ENCODE data around the gene ZNF526.

The ZNF526 gene

DNA sequence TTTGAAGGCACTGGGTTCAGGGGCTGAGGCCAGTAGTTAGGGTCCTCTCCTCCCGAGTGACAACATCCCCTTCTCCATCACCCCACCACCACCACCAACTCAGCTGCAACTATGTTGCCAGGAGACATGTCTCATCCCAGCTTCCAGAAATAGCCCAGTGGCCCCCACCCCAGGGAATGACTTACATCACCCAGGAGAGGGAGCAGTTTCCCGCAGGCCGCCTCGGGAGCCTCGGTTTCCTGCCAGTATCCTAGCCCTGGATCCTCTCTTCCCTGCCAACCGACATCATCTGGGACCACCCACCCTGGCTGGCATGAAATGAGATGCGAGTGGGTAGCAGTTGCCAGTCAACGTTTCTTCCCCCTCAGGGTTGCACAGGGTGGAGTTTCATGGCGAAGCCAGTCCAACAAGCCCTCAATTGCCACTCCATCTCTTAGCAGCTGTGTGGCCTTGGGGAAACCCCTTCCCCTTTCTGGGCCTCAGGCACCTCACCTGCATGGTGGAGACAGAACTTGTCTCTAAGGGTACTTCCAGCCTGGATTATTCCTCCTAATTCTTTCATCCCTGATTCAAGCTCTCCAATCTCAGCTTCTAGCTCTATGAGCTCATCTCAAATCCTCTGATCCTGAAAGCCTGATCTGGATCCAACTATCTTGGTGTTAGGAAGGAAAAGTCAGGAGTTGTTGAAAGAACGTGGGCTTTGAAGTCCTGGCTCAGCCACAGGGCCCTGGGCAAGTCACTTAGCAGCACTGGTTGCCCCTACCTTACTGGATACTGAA, 26.2 kb downstream of the ZNF526 start (continued):
- no peak for TF ChIP-seq ZNF138 (tag by site-specific recombination; IDR thresholded peaks at IDR 0.05; ENCODE audit: borderline replicate concordance)
- no peak for TF ChIP-seq BCL11A (tag by site-specific recombination; IDR thresholded peaks at IDR 0.05; ENCODE audit: low read depth)
- TF ChIP-seq ZSCAN30 (tag by site-specific recombination; IDR thresholded peaks at IDR 0.05): 0 out of 2 replicates have a peak, but pooled peaks have one; percentile 51
- TF ChIP-seq, protein P1, sequence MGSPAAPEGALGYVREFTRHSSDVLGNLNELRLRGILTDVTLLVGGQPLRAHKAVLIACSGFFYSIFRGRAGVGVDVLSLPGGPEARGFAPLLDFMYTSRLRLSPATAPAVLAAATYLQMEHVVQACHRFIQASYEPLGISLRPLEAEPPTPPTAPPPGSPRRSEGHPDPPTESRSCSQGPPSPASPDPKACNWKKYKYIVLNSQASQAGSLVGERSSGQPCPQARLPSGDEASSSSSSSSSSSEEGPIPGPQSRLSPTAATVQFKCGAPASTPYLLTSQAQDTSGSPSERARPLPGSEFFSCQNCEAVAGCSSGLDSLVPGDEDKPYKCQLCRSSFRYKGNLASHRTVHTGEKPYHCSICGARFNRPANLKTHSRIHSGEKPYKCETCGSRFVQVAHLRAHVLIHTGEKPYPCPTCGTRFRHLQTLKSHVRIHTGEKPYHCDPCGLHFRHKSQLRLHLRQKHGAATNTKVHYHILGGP (tag by site-specific recombination; IDR thresholded peaks at IDR 0.05): no peak
- peak; percentile 62 for TF ChIP-seq ZEB2 (tag by site-specific recombination; IDR thresholded peaks at IDR 0.05)
- no peak for TF ChIP-seq ZNF24 (tag by site-specific recombination; IDR thresholded peaks at IDR 0.05)
- TF ChIP-seq ZSCAN16 (tag by site-specific recombination; IDR thresholded peaks at IDR 0.05): no peak
- TF ChIP-seq ZNF791 (tag by site-specific recombination; IDR thresholded peaks at IDR 0.05): no peak
- TF ChIP-seq ZIC2 (tag by site-specific recombination; IDR thresholded peaks at IDR 0.05): peak; percentile 48
- TF ChIP-seq ZFP69B (tag by site-specific recombination; IDR thresholded peaks at IDR 0.05): peak; percentile 75; the same call in 1 of the 2 replicates
- TF ChIP-seq, protein P2, sequence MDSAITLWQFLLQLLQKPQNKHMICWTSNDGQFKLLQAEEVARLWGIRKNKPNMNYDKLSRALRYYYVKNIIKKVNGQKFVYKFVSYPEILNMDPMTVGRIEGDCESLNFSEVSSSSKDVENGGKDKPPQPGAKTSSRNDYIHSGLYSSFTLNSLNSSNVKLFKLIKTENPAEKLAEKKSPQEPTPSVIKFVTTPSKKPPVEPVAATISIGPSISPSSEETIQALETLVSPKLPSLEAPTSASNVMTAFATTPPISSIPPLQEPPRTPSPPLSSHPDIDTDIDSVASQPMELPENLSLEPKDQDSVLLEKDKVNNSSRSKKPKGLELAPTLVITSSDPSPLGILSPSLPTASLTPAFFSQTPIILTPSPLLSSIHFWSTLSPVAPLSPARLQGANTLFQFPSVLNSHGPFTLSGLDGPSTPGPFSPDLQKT (IDR thresholded peaks at IDR 0.05; ENCODE audit: borderline replicate concordance, low read depth, low read length): no peak
- TF ChIP-seq, protein P3, sequence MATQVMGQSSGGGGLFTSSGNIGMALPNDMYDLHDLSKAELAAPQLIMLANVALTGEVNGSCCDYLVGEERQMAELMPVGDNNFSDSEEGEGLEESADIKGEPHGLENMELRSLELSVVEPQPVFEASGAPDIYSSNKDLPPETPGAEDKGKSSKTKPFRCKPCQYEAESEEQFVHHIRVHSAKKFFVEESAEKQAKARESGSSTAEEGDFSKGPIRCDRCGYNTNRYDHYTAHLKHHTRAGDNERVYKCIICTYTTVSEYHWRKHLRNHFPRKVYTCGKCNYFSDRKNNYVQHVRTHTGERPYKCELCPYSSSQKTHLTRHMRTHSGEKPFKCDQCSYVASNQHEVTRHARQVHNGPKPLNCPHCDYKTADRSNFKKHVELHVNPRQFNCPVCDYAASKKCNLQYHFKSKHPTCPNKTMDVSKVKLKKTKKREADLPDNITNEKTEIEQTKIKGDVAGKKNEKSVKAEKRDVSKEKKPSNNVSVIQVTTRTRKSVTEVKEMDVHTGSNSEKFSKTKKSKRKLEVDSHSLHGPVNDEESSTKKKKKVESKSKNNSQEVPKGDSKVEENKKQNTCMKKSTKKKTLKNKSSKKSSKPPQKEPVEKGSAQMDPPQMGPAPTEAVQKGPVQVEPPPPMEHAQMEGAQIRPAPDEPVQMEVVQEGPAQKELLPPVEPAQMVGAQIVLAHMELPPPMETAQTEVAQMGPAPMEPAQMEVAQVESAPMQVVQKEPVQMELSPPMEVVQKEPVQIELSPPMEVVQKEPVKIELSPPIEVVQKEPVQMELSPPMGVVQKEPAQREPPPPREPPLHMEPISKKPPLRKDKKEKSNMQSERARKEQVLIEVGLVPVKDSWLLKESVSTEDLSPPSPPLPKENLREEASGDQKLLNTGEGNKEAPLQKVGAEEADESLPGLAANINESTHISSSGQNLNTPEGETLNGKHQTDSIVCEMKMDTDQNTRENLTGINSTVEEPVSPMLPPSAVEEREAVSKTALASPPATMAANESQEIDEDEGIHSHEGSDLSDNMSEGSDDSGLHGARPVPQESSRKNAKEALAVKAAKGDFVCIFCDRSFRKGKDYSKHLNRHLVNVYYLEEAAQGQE (tag by site-specific recombination; IDR thresholded peaks at IDR 0.05): no peak
- TF ChIP-seq KLF10 (tag by site-specific recombination; IDR thresholded peaks at IDR 0.05): no peak
- TF ChIP-seq, protein P4, sequence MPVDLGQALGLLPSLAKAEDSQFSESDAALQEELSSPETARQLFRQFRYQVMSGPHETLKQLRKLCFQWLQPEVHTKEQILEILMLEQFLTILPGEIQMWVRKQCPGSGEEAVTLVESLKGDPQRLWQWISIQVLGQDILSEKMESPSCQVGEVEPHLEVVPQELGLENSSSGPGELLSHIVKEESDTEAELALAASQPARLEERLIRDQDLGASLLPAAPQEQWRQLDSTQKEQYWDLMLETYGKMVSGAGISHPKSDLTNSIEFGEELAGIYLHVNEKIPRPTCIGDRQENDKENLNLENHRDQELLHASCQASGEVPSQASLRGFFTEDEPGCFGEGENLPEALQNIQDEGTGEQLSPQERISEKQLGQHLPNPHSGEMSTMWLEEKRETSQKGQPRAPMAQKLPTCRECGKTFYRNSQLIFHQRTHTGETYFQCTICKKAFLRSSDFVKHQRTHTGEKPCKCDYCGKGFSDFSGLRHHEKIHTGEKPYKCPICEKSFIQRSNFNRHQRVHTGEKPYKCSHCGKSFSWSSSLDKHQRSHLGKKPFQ (tag by site-specific recombination; IDR thresholded peaks at IDR 0.05): no peak
- TF ChIP-seq FEZF1 (tag by site-specific recombination; IDR thresholded peaks at IDR 0.05): no peak
- no peak for TF ChIP-seq ZNF677 (tag by site-specific recombination; IDR thresholded peaks at IDR 0.05)
- no peak for TF ChIP-seq ZNF184 (tag by site-specific recombination; IDR thresholded peaks at IDR 0.05)
- TF ChIP-seq TRIM28 (IDR thresholded peaks at IDR 0.05; ENCODE audit: borderline replicate concordance, low read length): 0 out of 2 replicates have a peak, but pooled peaks have one; percentile 48
- TF ChIP-seq ZNF404 (tag by site-specific recombination; IDR thresholded peaks at IDR 0.05): no peak
- TF ChIP-seq HOXD13 (CRISPR knock-in tag; IDR thresholded peaks at IDR 0.05; ENCODE audit: borderline replicate concordance): no peak
- TF ChIP-seq, protein P5, sequence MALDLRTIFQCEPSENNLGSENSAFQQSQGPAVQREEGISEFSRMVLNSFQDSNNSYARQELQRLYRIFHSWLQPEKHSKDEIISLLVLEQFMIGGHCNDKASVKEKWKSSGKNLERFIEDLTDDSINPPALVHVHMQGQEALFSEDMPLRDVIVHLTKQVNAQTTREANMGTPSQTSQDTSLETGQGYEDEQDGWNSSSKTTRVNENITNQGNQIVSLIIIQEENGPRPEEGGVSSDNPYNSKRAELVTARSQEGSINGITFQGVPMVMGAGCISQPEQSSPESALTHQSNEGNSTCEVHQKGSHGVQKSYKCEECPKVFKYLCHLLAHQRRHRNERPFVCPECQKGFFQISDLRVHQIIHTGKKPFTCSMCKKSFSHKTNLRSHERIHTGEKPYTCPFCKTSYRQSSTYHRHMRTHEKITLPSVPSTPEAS (tag by site-specific recombination; IDR thresholded peaks at IDR 0.05): no peak
- TF ChIP-seq, protein P6, sequence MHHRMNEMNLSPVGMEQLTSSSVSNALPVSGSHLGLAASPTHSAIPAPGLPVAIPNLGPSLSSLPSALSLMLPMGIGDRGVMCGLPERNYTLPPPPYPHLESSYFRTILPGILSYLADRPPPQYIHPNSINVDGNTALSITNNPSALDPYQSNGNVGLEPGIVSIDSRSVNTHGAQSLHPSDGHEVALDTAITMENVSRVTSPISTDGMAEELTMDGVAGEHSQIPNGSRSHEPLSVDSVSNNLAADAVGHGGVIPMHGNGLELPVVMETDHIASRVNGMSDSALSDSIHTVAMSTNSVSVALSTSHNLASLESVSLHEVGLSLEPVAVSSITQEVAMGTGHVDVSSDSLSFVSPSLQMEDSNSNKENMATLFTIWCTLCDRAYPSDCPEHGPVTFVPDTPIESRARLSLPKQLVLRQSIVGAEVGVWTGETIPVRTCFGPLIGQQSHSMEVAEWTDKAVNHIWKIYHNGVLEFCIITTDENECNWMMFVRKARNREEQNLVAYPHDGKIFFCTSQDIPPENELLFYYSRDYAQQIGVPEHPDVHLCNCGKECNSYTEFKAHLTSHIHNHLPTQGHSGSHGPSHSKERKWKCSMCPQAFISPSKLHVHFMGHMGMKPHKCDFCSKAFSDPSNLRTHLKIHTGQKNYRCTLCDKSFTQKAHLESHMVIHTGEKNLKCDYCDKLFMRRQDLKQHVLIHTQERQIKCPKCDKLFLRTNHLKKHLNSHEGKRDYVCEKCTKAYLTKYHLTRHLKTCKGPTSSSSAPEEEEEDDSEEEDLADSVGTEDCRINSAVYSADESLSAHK (tag by site-specific recombination; IDR thresholded peaks at IDR 0.05): peak; percentile 17; the same call in 1 of the 2 replicates
- no peak for TF ChIP-seq ZNF596 (tag by site-specific recombination; IDR thresholded peaks at IDR 0.05)
- no peak for TF ChIP-seq RBAK (tag by site-specific recombination; IDR thresholded peaks at IDR 0.05)
- no peak for TF ChIP-seq ZNF292 (tag by site-specific recombination; IDR thresholded peaks at IDR 0.05; ENCODE audit: borderline replicate concordance, low read depth)
- no peak for TF ChIP-seq ZNF354C (tag by site-specific recombination; IDR thresholded peaks at IDR 0.05; ENCODE audit: borderline replicate concordance, low read depth)
- no peak for TF ChIP-seq ZNF214 (tag by site-specific recombination; IDR thresholded peaks at IDR 0.05; ENCODE audit: borderline replicate concordance)
- no peak for TF ChIP-seq ZNF169 (tag by site-specific recombination; IDR thresholded peaks at IDR 0.05)
- TF ChIP-seq ZNF747 (tag by site-specific recombination; IDR thresholded peaks at IDR 0.05): no peak

All from HEK293 (cell line).